ENCODE measurements around the gene EHD4.
A peak's percentile ranks its signal among the peaks of the same experiment; 100 is the strongest.

The EHD4 gene

DNA sequence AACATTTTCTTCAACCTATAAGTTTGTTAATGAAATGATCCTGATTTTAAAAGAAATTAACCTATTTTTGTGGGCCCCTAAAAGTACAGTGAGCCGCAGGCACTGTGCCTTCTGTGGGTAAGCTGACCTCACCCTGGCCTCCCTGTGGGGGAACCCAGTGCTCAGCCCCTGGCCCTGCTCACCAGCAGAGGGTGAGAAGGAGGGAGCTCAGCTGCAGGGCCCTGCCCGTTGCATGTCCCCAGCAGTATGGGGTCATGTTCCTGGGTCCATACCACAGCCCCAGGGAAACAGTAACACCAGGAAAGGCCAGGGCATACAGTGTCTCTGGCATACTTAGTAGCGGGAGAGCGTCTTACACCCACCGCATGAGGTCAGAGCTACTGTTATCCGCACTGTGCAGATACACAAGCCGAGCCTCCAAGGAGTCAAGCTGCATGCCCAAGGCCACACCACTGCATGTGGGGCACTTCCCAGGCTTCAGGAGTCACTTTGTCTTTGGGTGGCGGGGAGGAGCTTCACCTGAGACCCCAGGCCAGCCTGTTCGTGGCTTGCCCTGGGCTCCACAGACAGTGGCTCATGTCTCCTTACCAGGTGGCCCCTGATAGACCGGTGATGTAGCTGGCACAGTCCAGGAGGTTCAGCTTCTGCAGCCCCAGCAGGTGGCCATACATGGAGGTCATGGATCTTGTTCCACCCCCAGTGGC, 22.6 kb upstream of the EHD4 start:
- no peak for DNase-seq

DNA sequence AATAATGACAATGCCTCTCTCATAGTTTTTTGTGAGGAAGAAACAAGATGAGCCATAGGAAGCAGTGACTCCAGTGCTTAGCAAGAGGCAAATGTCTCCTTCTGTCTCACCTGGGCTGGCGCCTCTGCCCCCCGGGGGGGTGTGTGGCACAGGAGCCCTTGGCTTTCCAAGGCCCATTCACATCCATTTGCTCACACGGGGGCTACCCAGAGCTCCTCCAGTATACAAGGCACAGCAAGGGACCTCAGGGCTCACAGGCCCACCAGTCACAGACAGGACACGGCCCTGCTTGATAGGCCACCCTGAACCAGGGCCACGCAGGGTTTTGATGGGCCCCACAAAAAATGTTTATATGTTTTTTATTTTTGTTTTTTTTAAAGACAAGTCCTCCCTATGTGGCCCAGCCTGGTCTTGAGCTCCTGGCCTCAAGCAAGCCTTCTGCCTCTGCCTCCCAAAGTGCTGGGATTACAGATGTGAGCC, 21.9 kb upstream of the EHD4 start:
- DNase-seq: no peak

- no peak for DNase-seq
Measured at GRCh38 chr15:41993472-41994170, 21.3 kb upstream of the EHD4 start.

GRCh38 chr15:41992803-41993190, 20.4 kb upstream of the EHD4 start:
- no peak for DNase-seq

GRCh38 chr15:41992151-41992802, 19.9 kb upstream of the EHD4 start:
- no peak for DNase-seq

DNA sequence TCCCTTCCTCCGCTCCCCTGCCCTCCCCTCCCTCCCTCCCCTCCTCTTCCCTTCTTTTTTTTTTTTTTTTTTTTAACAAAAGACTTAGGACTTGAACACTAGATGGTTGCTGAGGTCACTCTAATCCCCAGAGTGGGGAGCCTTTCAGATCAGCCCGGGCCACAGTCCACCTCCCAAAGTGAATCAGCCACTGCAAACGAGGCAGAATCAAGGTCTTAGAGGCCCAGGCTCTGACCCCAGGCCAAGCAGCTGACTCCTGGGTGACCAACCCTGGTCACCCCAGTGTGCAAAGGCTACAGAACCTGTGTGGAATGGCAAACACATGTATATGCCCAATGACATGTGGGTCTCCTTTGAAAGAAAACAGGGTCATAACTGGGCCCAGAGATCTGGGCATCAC, 18.3 kb upstream of the EHD4 start:
- DNase-seq: no peak

GRCh38 chr15:41990243-41990605, 17.9 kb upstream of the EHD4 start:
- no peak for DNase-seq

DNA sequence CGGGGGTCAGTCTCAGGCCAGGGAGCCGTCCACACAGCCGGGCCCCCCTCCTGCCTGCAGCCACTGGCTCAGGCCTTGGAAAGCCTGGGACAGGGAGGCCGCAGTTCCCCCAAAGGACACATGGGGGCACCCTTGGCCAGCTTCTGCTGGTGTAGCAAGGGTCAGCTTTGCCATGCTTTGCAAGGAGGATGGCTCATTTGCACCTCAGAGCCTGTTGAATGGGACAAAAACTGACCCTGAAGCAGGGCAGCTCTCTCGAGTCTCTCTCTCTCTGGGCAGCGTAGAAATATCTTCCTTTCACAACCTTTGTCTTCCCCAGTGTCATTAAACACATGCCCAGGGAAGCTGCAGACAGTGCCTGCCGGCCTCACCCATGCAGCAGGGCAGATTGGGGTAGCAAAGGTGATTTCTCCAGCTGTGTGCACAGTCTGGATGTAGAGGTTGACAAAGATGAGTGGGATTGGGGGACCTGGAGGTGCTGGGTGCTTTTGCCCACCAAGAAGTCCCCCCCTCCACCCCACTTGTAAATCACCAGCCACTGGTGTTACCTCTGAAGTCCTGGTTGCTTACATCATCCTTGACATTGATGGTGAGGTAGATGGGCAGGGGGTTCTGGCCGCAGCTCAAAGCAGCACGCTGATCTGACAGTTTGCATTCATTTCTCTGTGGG, 17.4 kb upstream of the EHD4 start:
- peak; percentile 98 for DNase-seq

GRCh38 chr15:41988896-41989572, 16.7 kb upstream of the EHD4 start:
- no peak for DNase-seq

GRCh38 chr15:41987925-41988275, 15.5 kb upstream of the EHD4 start:
- no peak for DNase-seq

GRCh38 chr15:41987246-41987924, 15.0 kb upstream of the EHD4 start:
- no peak for DNase-seq

- no peak for DNase-seq
Measured at GRCh38 chr15:41985236-41986160, 13.1 kb upstream of the EHD4 start.

DNA sequence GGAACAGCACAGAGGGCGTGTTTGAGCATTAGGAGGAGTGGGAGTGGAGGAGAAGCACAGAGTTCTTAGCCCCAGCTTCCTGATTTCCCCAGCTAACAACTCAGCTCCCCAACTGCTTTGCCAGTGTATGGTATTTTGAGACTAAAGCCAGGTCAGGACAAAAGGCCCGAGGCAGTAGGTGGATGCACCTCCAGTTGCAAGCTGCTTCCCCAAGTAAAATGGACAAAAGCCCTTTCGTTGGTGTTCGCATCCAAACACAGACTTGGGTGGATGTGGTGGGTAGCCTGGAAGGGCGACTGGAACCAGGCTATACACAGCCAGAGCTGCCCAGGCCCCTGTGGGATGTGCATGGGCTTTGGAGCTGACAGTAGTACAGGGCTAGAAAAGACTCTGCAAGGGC, 12.3 kb upstream of the EHD4 start:
- no peak for DNase-seq

DNA sequence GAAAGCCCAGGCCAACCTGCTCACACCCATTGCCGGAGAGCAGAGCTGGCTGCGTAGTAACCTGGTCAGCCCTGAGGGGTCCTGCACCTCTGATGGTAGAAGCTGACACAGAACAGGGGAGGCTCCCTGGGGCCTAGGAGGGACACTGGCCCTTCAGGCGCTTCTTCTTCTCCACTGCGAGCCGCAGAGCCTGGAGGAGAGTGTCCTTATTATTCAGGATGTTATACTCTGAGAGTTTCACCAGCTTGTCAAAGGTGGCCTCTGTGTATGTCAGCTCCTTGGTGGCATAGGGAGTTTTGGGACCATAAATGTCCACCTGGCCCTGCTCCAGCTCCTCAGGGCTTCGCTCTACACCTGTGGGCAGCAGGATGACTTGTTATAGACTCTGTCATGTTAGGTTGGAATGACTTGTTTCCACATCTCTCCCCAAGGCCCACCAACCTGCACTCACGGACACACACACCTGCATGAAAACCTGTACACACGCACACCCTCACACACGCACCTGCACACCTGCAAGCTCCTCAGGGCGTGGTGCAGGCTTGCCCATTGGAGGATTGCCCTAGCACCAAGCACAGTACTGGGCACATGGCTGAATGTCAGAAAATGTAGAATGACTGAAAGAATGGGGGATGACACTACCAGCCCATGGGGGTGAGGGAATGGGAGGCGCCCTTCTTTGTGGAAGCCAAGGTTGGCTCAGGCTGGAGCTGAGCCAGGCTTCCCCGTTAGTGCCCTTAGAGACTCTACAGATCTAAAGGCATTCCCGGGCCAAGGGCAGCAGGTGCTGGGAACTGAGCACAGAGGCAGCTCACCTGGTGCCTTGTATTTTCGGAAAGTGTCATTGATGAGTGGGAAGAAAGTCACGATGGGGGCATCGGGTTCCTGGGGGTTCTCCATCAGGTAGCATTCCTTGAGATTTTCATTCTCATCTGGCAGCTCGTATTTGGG, 11.5 kb upstream of the EHD4 start:
- DNase-seq: no peak

DNA sequence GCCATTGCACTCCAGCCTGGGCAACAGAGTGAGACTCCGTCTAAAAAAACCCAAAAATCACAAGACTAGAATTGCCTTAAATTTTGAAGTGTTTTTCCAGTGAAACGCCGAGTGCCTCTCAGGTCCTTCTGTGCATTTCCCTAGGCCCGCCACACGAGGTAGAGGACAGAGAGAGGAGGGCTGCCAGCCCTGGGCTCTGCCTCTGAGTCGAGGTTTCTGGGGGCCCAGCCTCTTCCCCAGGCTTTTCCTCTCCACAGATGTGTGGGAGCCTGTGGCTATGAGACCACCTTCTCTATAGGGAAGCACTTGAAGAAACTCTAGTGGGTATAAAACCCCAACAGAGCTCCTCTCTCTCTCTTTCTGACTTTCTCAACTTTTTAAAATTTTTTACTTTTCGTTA, 10.9 kb upstream of the EHD4 start:
- DNase-seq: no peak

- no peak for DNase-seq
Measured at GRCh38 chr15:41982133-41982930, 10.0 kb upstream of the EHD4 start.

GRCh38 chr15:41981371-41982132, 9.2 kb upstream of the EHD4 start:
- no peak for DNase-seq

GRCh38 chr15:41980654-41981323, 8.4 kb upstream of the EHD4 start:
- DNase-seq: no peak
